Lung microvascular endothelial cell (primary cell): ENCODE measurements around the gene NXN. TPM values are rescaled to one million over a fixed set of nuclear protein-coding genes. Genes with fewer than 3 reads are reported as not detected.
A peak's percentile ranks its signal among the peaks of the same experiment; 100 is the strongest.
"Not testable (repeated sequence)": the region's sequence is repeated elsewhere in the genome, so short reads cannot be mapped to it uniquely, and the experiment has no call there.

ENCODE experiments used
- DNase-seq, 2 donors: peaks; one replicate each; pipeline versions ENCODE4 v3.0.0 to v3.0.0-alpha.2; 2010; ENCODE audit warnings: low read depth in 2 of 2
- total RNA-seq: library from RNA; depleted of rRNA; stranded (reverse); fragments of >200 nt; gene quantifications from 2 replicates; pipeline ENCODE4 v1.2.1, GENCODE V29; 2014

The NXN gene
- total RNA-seq, 1 donor from 2014 or later, result 132 TPM

DNA sequence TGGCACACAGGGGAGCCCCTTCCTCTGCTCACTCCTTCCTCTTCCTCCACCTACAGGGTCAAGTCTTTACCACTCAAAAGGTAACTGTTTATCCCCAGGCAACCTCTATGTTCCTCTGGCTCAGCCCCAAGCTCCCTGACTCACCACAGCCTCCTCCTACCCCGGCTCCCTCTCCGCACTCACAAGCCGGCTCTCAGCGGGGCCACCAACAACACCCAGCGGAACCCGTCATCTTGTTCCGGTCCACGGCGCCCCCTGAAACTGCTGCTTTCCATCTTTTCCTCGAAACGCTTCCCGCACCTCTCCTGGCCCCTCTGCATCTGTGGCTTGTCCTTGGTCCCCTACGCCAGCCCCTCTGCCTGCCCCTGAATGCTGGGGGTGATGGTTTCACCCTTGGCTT is 58.4 kb downstream of the NXN start:
- DNase-seq, result peak in 1 of 2 donors; percentile 45

DNA sequence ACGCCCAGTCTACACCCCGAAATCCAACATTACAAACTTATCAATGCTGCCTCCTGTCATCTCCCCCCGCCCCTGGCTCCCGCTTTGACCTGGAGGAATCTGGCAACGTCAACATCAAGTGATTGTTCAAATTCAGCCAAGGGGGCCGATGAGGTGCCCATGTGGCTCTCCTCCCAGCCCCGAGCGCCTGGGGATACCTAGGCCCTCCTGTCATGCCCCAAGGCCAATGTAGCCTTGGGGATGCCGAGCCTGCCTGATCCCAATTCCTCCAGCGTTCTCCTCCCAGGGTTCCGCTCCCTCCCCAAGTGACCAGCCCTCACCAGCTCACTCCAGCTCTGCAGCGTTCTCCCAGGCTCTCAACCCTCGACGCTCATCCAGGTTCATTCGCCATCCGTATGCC is 59.4 kb downstream of the NXN start:
- no peak for DNase-seq

GRCh38 chr17:917941-918740 is 61.4 kb downstream of the NXN start:
- DNase-seq, result peak; percentile 28 to 61

DNA sequence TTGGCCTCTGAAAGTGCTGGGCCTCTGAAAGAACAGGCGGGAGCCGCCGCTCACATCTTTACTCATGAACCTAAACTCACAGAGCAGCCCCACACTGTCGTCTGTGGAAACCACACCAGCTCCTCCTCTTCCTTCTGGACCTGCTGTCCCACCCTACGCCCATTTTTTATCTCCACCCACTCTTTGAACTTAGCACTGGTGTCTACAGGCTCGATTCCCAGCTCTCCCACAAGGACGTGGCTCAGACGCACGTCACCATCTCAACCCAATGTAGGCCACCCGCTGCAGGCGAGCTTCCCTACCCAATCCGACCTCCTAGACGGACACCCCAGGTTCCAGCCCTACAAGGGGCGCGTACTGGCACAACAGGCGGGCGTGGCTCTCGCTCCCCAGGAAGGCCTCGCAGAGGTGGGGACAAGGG is 62.2 kb downstream of the NXN start:
- peak in 1 of 2 donors; percentile 65 for DNase-seq

- no peak for DNase-seq
Observed at GRCh38 chr17:916315-916714, 63.3 kb downstream of the NXN start.

GRCh38 chr17:915538-916201 is 63.9 kb downstream of the NXN start:
- DNase-seq, result peak; percentile 67 to 73

DNA sequence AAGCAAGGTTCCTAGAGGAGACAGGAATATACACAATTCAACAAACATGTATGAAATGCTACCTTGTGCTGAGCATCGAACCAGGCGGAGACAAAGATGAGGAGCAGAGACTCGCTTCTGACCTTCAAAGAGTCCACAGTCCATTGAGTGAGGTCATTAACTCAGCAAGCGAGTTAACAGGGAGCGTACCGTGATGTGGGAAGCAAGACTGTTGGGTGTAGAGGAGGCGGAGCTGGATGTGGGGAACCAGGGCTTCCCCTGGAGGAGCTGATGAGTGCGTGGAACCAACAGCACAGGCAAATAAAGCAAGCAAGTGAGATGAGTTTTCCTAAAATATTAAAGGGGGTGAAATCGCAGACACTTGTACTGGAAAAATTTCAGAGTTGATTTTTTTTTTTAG is 65.0 kb downstream of the NXN start:
- DNase-seq, result no peak

- no peak for DNase-seq
Observed at GRCh38 chr17:913207-913606, 66.4 kb downstream of the NXN start.

DNA sequence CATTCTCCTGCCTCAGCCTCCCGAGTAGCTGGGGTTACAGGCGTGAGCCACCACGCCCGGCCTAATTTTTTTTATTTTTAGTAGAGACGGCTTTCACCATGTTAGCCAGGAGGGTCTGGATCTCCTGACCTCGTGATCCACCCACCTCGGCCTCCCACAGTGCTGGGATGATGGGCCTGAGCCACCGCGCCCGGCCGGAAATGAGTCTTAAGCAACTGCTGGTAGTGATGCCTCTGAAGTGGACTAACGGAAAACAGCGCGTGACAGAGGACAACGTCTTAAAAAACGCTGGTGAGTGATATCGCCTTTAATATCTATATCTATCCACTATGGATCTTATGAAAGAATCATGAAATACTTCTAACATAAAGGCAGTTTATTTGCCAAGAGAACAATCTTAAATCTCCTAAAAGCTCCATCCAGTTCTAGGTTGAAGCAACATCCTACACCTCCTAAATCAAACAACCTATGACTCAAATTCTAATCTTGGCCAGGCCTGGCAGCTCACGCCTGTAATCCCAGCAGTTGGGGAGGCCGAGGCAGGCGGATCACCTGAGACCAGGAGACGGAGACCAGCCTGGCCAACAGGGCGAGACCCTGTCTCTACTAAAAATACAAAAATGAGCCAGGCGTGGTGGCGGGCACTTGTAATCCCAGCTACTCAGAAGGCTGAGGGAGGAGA is 69.8 kb downstream of the NXN start:
- DNase-seq, result no peak

DNA sequence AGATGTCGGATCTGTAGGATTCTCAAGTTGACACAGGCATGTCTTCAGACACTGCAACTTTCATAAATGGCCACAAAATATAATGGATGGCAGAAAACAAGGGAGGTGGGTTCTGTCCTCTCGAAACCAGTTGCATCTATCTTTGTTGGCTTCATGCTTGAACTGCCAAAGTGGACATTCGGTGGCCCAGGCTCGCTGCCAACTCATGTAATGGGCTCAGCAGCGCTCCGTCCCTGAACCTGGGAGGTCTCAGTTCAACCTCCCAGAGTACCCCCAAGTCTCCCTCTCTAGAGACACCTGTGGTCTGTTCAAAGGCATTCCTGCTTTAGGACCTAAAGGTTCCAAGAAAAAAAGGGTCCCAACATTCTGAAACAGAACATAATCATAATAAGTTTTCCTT is 71.9 kb downstream of the NXN start:
- DNase-seq, result no peak

DNA sequence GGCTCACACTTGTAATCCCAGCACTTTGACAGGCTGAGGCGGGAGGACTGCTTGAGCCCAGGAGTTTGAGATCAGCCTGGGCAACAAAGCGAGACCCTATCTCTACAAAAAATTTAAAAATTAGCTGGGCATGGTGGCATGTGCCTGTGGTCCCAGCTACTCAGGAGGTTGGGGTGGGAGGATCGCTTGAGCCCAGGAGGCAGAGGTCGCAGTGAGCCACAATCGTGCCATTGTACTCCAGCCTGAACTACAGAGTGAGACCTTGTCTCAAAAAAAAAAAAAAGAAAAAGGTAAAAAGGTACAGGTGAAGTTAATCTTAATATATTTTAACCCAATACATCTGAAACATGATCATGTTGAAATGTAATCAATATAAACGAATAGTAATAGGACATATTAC is 73.9 kb downstream of the NXN start:
- not testable (repeated sequence) for DNase-seq

GRCh38 chr17:903691-904481 is 75.7 kb downstream of the NXN start:
- DNase-seq, result no peak

- DNase-seq, result no peak
Observed at GRCh38 chr17:902463-902862, 77.1 kb downstream of the NXN start.

DNA sequence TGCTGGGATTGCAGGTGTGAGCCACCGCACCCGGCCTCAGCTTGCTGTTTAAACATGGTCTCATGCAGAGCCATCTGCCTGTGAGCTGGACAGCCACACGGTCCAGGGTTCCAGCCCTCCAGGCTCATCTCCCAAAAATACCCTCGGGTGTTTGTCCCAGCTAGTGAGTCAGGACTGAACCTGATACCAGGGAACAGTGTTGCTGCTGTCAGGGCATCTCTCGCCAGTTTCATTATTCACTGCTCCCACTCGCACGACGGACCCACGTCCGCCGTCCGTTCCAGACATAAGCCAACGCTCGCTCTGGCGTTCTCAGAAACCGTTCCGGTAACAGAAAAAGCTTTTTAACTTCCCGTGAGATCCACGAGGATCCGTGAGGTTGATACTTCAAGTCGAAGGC is 77.6 kb downstream of the NXN start:
- DNase-seq, result no peak

DNA sequence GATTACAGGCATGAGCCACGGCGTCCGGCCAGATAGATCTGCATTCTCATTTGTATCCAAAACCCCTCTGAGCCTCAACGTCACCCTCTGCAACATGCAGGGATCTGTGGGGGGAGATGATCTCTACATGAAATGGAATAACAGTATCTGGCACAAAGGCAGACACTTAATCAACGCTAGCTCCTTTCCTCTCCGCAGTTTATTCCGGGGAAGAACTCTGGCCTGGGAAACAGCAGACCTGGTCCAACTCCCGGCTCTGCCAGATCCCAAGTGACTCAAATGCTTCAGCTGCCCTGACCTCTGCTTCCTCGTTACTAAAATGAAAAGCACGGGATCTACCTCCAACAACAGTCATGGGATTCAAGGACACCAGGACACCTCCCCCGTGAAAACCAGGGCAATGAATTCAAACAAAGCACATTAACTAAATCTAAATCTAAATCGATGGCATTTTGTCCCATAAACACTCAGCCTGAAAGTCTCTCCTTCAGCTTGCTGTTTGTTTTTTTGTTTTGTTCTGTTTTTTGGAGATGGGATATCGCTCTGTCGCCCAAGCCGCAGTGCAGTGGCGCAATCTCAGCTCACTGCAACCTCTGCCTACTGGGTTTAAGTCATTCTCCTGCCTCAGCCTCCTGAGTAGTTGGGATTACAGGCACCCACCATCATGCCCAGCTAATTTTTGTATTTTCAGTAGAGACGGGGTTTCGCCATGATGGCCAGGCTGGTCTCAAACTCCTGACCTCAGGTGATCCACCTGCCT is 78.2 kb downstream of the NXN start:
- peak; percentile 41 to 93 for DNase-seq

DNA sequence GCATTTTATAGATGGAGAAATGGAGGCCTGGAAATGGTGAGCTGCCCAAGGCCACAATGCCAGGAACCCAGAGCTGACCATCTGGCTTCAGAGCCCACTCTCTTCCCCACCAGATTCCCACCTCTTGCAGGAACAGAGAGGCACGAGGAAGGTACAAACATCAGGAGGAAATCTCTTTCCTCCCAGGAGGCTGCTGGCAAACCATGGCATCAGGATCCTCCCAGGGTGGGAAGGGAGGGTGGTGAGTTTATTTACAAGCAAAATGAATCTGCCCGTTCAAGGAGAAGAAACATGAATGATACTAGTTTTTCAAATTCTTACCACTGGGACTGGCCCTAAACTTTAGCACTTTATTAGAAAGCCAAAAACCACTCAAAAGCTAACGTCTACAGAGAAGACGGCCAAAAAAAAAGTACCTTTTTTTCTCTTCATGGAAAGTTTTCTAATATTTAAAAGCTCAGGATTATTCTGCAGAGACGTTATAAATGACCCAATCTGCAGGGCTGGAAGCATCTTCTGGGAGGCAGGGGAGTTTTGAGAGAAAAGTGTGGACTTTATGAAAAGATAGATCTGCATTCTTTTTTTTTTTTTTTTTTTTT is 79.1 kb downstream of the NXN start:
- no peak for DNase-seq

DNA sequence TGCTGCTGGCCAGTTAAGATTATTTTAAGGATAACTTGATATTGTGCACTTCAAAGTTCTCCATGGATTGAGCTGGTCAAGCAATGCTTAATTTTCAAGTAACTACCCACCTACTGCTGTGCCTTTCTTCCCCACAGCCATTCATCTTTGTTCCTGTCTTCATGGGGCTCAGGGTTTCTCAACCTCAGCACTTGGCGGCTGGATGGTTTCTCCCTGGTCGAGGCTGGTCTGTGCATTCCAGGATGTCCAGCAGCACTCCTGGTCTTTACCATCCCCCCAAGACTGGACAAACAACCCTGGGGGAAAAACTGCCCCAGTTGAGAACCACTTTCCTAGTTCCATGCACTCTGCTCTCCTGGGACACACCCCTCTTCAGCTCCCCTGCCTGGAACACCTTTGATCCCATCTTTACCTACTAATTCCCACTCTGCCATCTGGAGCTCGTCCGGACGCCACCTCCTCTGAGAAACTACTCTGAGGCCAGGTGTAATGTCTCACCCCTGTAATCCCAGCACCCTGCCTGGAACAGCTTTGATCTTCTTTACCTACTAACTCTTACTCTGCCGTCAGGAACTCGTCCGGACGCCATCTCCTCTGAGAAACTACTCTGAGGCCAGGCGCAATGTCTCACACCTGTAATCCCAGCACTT is 81.5 kb downstream of the NXN start:
- no peak for DNase-seq

DNA sequence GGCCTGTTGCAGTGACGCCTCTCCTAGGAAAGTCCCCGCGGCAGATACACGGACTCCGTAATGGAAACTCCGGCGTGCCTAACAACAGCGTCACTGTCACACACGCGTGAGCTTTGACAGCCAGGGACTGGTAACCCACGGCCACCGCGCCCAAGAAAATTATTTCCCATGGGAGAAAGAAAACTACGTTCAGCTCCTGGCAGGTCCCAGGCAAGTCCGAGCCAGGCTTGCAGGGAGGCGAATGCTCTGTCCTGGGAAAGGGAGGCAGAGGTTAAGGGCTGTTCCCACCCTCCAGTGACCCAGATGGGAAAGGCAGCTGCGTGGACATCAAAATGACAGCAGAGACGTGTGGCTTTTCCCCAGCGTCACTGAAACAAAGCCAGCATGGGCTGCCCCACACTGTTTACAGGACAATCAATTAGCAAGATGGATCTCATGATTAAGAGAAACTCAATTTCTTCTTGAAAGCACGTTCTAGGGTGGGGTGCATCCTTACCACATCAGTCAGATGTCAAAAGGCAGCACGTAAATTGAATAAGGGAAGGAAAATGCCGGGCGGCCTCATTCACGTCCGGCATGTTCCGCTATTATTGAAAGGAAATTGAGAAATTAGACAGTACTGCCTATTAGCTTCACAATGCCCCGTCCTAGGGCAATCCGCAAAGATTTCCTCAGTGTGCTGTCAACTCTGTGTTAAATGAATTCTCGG is 82.5 kb downstream of the NXN start:
- peak; percentile 57 to 90 for DNase-seq

- DNase-seq, result no peak
Observed at GRCh38 chr17:896454-896853, 83.1 kb downstream of the NXN start.
